Lung (tissue), 12 donors: ENCODE measurements around the gene CTSS. TPM values are rescaled to one million over a fixed set of nuclear protein-coding genes. Genes with fewer than 3 reads are reported as not detected.

Source experiments
- ATAC-seq: fragments of 200-7000 bp; cut with Tn5 transposase; one replicate; pipeline ENCODE4 v1.9.1; 2020; ENCODE audit warnings: moderate number of reproducible peaks; ENCODE audit not compliant: insufficient read depth, low FRiP score
- DNase-seq, 3 donors: peaks; one replicate each; pipeline ENCODE4 v3.0.0-alpha.2; 2013 to 2017
- H3K27ac ChIP-seq, 2 donors: one replicate each; pipeline ENCODE4 v1.5.1; 2013; ENCODE audit warnings: mild to moderate bottlenecking in 2 of 2, moderate library complexity in 2 of 2, control low read depth in 1 of 2, inconsistent platforms in 1 of 2, low read depth in 1 of 2, low read length in 1 of 2
- H3K27me3 ChIP-seq, 3 donors: one replicate each; pipeline ENCODE4 v1.5.1; 2013; ENCODE audit warnings: low read length in 2 of 3; ENCODE audit not compliant: control insufficient read depth in 3 of 3, insufficient read depth in 3 of 3
- H3K36me3 ChIP-seq, 4 donors: one replicate each; pipeline ENCODE4 v1.5.1; 2013; ENCODE audit warnings: low read length in 4 of 4, mild to moderate bottlenecking in 1 of 4, moderate library complexity in 1 of 4; ENCODE audit not compliant: control insufficient read depth in 4 of 4, insufficient read depth in 4 of 4
- H3K4me1 ChIP-seq, 5 donors: one replicate each; pipeline ENCODE4 v1.5.1; 2013; ENCODE audit warnings: low read length in 5 of 5, mild to moderate bottlenecking in 2 of 5, moderate library complexity in 1 of 5; ENCODE audit not compliant: control insufficient read depth in 5 of 5, insufficient read depth in 5 of 5
- H3K4me3 ChIP-seq: one replicate; pipeline ENCODE4 v1.5.1; 2013; ENCODE audit warnings: mild to moderate bottlenecking, control low read depth, moderate library complexity
- H3K9ac ChIP-seq, 2 donors: one replicate each; pipeline ENCODE4 v1.5.1; 2013; ENCODE audit warnings: low read length in 2 of 2, control low read depth in 1 of 2; ENCODE audit not compliant: insufficient read depth in 1 of 2
- H3K9me3 ChIP-seq, 4 donors: one replicate each; pipeline ENCODE4 v1.5.1; 2013; ENCODE audit warnings: low read length in 3 of 4, mild to moderate bottlenecking in 1 of 4, moderate library complexity in 1 of 4; ENCODE audit not compliant: control insufficient read depth in 4 of 4, insufficient read depth in 3 of 4
- WGBS, 2 donors: extraction: QIAGEN DNeasy Blood & Tissue Kit; methylation state at CpG; one replicate each; pipeline ENCODE4 v1.1.7; 2013; 5-methylcytosine and 5-hydroxymethylcytosine counted together
- polyA plus RNA-seq, 2 donors: library from polyadenylated mRNA; stranded (reverse); fragments of 200-250 nt; gene quantifications; one replicate each; pipeline ENCODE4 v1.2.1, GENCODE V29; 2013
- total RNA-seq, 2 donors: library from RNA; depleted of rRNA in 1 of 2; stranded (reverse); fragments of >200 nt in 1 of 2; gene quantifications; one replicate each; pipeline ENCODE4 v1.2.1, GENCODE V29; 2014 to 2021
- TF ChIP-seq, protein P1 (sequence below): IDR thresholded peaks from 2 replicates; pipeline ENCODE4 v1.5.1; 2012; ENCODE audit warnings: mild to moderate bottlenecking; ENCODE audit errors: control extremely low read depth, extremely low read depth
- donor health status: control.
- donor health status: control.
- donor health status: Bipolar disorder and iron deficiency.
- donor health status: healthy.
- donor health status: DM: yes; HTN: yes; CAD: no.

CTSS gene
- total and polyA plus RNA-seq, 4 donors, result 79.2 to 516 (median 269) TPM

DNA sequence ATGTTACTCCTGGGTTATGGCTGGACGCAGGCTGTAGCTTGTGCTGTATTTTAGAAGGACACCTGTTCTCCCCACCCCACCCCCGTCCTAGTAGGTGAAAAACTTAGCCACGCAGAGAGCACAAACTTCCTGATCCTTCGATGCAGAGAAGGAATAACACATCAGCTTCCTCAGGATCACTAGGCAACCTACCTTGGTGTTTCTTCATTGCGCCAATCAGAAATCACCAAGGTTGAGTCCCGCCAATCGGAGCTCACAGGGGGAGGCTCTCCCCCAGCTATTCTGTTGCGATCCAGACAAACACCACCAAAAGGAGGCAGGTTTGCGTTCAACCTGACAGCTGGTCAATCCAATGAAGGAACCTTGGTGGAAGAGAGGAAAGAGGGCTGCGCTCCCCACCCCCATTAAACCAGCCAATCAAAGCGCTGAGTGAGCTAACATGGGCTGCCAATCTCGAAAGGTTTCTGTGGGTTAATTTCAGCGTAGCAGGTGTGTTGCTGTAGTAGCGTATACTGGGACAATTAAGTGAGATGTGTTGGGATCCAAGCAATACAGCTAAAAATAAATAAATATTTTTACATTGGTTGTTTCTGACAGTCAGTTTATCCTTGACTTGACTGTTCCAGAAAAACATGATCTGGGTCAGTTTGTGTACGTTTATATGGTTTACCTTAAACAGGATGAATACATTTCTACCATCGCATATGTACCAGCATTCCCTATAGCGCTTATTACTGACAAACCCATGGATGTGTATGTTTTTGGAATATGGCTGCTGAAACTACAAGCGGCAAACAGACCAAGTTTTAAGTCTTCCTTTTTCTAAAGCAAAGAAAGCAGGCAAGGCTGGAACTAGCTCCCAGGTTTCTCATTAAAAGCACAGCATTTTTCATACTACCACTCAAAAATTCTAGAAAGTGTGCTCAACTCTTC, 68.3 kb downstream of the CTSS start, which contains the start of gene GOLPH3L:
TSS of gene GOLPH3L (minus strand) at position 160 of the 933 bp plus-strand sequence. CDS start 2,316 bp downstream, outside the sequence.
- ATAC-seq, result peak; percentile 100
- TF ChIP-seq, protein P1, sequence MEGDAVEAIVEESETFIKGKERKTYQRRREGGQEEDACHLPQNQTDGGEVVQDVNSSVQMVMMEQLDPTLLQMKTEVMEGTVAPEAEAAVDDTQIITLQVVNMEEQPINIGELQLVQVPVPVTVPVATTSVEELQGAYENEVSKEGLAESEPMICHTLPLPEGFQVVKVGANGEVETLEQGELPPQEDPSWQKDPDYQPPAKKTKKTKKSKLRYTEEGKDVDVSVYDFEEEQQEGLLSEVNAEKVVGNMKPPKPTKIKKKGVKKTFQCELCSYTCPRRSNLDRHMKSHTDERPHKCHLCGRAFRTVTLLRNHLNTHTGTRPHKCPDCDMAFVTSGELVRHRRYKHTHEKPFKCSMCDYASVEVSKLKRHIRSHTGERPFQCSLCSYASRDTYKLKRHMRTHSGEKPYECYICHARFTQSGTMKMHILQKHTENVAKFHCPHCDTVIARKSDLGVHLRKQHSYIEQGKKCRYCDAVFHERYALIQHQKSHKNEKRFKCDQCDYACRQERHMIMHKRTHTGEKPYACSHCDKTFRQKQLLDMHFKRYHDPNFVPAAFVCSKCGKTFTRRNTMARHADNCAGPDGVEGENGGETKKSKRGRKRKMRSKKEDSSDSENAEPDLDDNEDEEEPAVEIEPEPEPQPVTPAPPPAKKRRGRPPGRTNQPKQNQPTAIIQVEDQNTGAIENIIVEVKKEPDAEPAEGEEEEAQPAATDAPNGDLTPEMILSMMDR, result no peak
- 1 to 2% methylated on average over 18 of the region's 18 CpGs for WGBS, 2 donors

DNA sequence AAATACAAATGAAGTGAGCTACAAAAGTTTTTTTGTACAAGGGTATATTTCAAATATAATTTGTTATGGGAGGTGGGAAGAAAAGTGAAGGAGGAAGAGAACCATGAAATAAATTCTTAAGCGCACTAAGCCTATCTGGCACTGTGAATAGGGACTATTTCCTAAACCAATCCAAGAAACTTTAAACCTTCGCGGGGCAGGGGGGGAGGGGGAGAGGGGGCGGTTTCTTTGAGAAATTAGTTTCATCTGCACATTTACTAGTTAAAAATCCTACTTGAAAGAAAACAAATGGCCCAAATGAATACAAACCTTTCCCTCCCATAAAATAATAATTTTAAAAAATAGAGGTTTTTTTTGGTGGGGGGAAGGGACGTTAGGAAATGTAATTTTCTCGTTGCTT, 69.0 kb downstream of the CTSS start:
- WGBS, 2 donors, result 0 to 2% methylated on average over 6 of the region's 6 CpGs
- Histone ChIP-seq H3K27me3 (peaks cover 0 to 3% (median 0%) of the 10 kb centered on the region in 3 donors), H3K9me3 (no peaks in the 10 kb centered on the region), H3K4me3 (peak overlapping the region; percentile 44), H3K27ac (peak overlapping the region; percentile 63 to 67), H3K9ac (peak overlapping the region; percentile 41 to 84), H3K36me3 (peaks cover 3 to 12% (median 6%) of the 10 kb centered on the region in 4 donors), H3K4me1 (peaks cover 0 to 15% (median 2%) of the 10 kb centered on the region in 5 donors)
- peak in 1 of 3 donors; percentile 29 for DNase-seq
- TF ChIP-seq, protein P1, result no peak
- no peak for ATAC-seq

More for the DNA sequence above, 68.3 kb downstream of the CTSS start, which contains the start of gene GOLPH3L:
- Histone ChIP-seq H3K9ac (peak within 1 kb of the TSS; percentile 41 to 84), H3K9me3 (no peaks in the 10 kb centered on the region), H3K36me3 (peaks cover 3 to 10% (median 6%) of the 10 kb centered on the region in 4 donors), H3K27me3 (peaks cover 0 to 3% (median 0%) of the 10 kb centered on the region in 3 donors), H3K4me1 (peaks cover 0 to 15% (median 2%) of the 10 kb centered on the region in 5 donors), H3K4me3 (peak within 1 kb of the TSS; percentile 44), H3K27ac (peak within 1 kb of the TSS; percentile 63 to 82)
- DNase-seq, result peak; percentile 96 to 99 (median 99)

DNA sequence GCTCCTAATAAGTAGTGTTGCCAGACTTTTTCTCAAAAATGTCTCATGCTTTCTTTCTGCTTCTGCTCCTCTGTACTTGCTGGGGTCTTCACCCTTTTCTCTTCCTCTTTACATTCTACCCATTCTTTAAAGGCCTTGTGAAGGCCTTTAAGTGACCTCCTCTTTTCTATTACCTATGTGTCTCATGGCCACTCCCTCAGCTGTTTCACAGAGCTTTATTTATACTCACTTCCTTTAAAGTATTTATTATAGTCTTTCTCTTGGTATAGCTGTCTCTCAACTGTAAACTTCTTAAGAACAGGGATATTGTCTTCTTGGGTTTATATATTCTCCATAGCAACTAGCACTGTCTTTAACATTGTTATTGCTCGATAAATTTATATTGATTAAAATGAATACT, 69.4 kb downstream of the CTSS start:
- TF ChIP-seq, protein P1, result no peak
- peak in 2 of 3 donors; percentile 1 for DNase-seq
- Histone ChIP-seq H3K9ac (no peak overlapping the region), H3K4me1 (peaks cover 0 to 15% (median 2%) of the 10 kb centered on the region in 5 donors), H3K36me3 (peaks cover 3 to 12% (median 7%) of the 10 kb centered on the region in 4 donors), H3K9me3 (no peaks in the 10 kb centered on the region), H3K4me3 (no peak overlapping the region), H3K27me3 (peaks cover 0 to under 1% (median 0%) of the 10 kb centered on the region in 3 donors), H3K27ac (no peak overlapping the region)
- 15 to 23% methylated on average over 1 of the region's 1 CpG for WGBS, 2 donors
- no peak for ATAC-seq
